GM12892 (cell line): Measurements from ENCODE around the gene ASB15.

Source experiments
- POLR2A ChIP-seq: IDR thresholded peaks from 2 replicates; pipeline ENCODE4 v1.6.1; 2011; ENCODE audit warnings: low read depth, low read length, control low read depth
- POLR2AphosphoS5 ChIP-seq: IDR thresholded peaks from 2 replicates; pipeline ENCODE4 v1.6.1; 2011; ENCODE audit warnings: low read depth, low read length, control low read depth

- TF ChIP-seq POLR2A: no peak
- TF ChIP-seq POLR2AphosphoS5: no peak
Observed at GRCh38 chr7:123661765-123662164, 60.1 kb downstream of the ASB15 start.
